Pancreas (tissue), 10 donors: ENCODE measurements around the gene HDGFL1. TPM values are rescaled to one million over a fixed set of nuclear protein-coding genes. Genes with fewer than 3 reads are reported as not detected.

Source experiments
- ATAC-seq, 4 donors: fragments of 200-7000 bp; cut with Tn5 transposase; one replicate each; pipeline versions ENCODE4 v1.8.0 to v1.9.1; 2020; ENCODE audit warnings: mild to moderate bottlenecking in 4 of 4, moderate library complexity in 4 of 4
- DNase-seq, 6 donors: peaks; one replicate each; pipeline ENCODE4 v3.0.0-alpha.2; 2020
- FAIRE-seq: peaks from 2 replicates; lab custom pipeline; 2012; peaks lifted over from hg19 to GRCh38; lab: Jason Lieb, UNC
- H3K27ac ChIP-seq, 4 donors: fragments of 200-600 bp; sonication (generic); 1 replicate in 3 of 4; 2 replicates in 1 of 4; pipeline versions ENCODE4 v1.5.0 to v1.8.0; 2020
- H3K27me3 ChIP-seq, 4 donors: fragments of 200-600 bp; one replicate each; pipeline ENCODE4 v1.8.0; 2021
- H3K36me3 ChIP-seq, 3 donors: fragments of 200-600 bp; sonication (generic) in 1 of 3; one replicate each; pipeline versions ENCODE4 v1.5.0 to v1.8.0; 2020 to 2021
- H3K4me1 ChIP-seq, 3 donors: fragments of 200-600 bp; one replicate each; pipeline ENCODE4 v1.8.0; 2021
- H3K4me3 ChIP-seq, 4 donors: fragments of 200-600 bp; sonication (generic) in 2 of 4; one replicate each; pipeline versions ENCODE4 v1.5.0 to v1.8.0; 2020 to 2021
- H3K9me3 ChIP-seq, 4 donors: fragments of 200-600 bp; one replicate each; pipeline ENCODE4 v1.8.0; 2021
- WGBS, 2 donors: extraction: QIAGEN DNeasy Blood & Tissue Kit; methylation state at CpG; one replicate each; pipeline ENCODE4 v1.1.7; 2013; 5-methylcytosine and 5-hydroxymethylcytosine counted together
- intact Hi-C, 3 donors: fragments of 100-400 bp; cut with DNase I; formaldehyde crosslinking; loops; one replicate each; pipeline versions ENCODE4 v1.11.1 to v1.14.2; 2022
- polyA plus RNA-seq, 2 donors: library from polyadenylated mRNA; stranded (reverse); fragments of 200-250 nt; gene quantifications; one replicate each; pipeline ENCODE4 v1.2.3, GENCODE V29; 2013
- total RNA-seq, 6 donors: library from RNA; stranded (reverse); fragmentation: NEBNext Ultra II Directional in 4 of 6; extraction: Animal tissue kit (Norgen Biotek cat#: 25700) in 4 of 6; gene quantifications; one replicate each; pipeline versions ENCODE4 v1.2.1 to v1.2.4, GENCODE V29; 2021 to 2023
- TF ChIP-seq, protein P1 (sequence below), 4 donors: fragments of 200-600 bp; sonication (generic) in 3 of 4; IDR thresholded peaks; one replicate each; pipeline versions ENCODE4 v1.5.0 to v1.8.0; 2021; ENCODE audit warnings: antibody characterized with exemption in 4 of 4
- donor health status: healthy with polysubstance abuse.
- donor health status: DM: no; HTN: no; CAD: no; lungs with moderate emphysema.
- donor health status: DM: no; HTN: no; CAD: no.
- donor health status: control.
- donor health status: control.
- donor health status: Bipolar disorder and iron deficiency.
- donor health status: DM: yes; HTN: yes; CAD: no.
- donor health status: DM: no; HTN: no; CAD: no.
- donor health status: DM: no; HTN: no; CAD: no.
- donor health status: DM: yes; HTN: yes; CAD: no.

The HDGFL1 gene
- total and polyA plus RNA-seq, 8 donors, result not detected

DNA sequence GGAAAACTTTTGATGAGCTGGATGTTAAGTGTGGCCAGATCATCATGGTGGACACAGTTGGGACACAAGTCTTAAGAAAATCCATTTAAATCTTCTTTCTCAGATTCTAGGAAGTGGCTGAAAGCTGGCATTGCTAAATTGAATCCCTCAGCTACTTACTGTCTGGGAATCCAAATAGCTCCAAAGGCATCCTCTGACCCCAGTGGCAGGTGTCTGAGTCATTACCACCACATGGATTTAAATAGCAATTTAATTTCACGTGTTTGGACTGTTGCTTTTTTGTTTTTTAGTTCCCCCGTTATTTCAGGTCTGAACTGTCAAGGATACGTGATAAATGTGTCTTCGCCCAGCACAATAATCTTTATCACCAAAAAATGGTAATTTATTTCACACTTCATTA is 33.2 kb upstream of the HDGFL1 start:
- no peaks in the 10 kb centered on the region for H3K27me3 ChIP-seq
- H3K4me3 ChIP-seq, result no peak overlapping the region
- H3K9me3 ChIP-seq, result no peaks in the 10 kb centered on the region
- no peak overlapping the region for H3K27ac ChIP-seq
- no peaks in the 10 kb centered on the region for H3K4me1 ChIP-seq
- intact Hi-C loops, result no loop called here
- DNase-seq, result no peak
- TF ChIP-seq, protein P1, sequence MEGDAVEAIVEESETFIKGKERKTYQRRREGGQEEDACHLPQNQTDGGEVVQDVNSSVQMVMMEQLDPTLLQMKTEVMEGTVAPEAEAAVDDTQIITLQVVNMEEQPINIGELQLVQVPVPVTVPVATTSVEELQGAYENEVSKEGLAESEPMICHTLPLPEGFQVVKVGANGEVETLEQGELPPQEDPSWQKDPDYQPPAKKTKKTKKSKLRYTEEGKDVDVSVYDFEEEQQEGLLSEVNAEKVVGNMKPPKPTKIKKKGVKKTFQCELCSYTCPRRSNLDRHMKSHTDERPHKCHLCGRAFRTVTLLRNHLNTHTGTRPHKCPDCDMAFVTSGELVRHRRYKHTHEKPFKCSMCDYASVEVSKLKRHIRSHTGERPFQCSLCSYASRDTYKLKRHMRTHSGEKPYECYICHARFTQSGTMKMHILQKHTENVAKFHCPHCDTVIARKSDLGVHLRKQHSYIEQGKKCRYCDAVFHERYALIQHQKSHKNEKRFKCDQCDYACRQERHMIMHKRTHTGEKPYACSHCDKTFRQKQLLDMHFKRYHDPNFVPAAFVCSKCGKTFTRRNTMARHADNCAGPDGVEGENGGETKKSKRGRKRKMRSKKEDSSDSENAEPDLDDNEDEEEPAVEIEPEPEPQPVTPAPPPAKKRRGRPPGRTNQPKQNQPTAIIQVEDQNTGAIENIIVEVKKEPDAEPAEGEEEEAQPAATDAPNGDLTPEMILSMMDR (IDR thresholded peaks at IDR 0.05), result no peak
- no peak for ATAC-seq
- no peaks in the 10 kb centered on the region for H3K36me3 ChIP-seq
- no peak for FAIRE-seq
- WGBS, 2 donors, result 79 to 82% methylated on average over 4 of the region's 4 CpGs

DNA sequence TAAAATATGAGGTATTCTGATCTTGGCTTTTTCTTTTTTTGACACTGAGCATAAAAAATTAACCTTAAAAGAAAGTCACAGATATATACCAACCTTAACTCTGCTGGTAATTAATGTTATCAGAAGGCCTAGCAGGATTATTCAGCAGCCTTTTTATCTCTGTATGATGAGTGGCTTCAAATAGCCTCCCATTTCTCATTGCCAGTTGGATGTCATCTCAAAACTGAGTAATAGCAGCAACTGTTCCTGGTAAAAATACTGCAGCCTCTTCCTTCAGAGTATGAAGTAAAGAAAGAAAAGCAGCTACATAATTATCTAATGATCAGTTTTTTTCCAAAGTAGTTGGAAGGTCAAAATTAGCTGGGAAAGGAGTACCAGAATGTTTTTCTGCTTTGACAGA is 24.9 kb upstream of the HDGFL1 start:
- TF ChIP-seq, protein P1 (IDR thresholded peaks at IDR 0.05), result no peak
- intact Hi-C loops, result no loop called here
- Histone ChIP-seq H3K9me3 (no peaks in the 10 kb centered on the region), H3K4me3 (no peak overlapping the region), H3K4me1 (no peaks in the 10 kb centered on the region), H3K36me3 (no peaks in the 10 kb centered on the region), H3K27ac (no peak overlapping the region), H3K27me3 (peaks cover 0 to 4% (median 0%) of the 10 kb centered on the region in 4 donors)
- ATAC-seq, result no peak
- no peak for DNase-seq
- no peak for FAIRE-seq

DNA sequence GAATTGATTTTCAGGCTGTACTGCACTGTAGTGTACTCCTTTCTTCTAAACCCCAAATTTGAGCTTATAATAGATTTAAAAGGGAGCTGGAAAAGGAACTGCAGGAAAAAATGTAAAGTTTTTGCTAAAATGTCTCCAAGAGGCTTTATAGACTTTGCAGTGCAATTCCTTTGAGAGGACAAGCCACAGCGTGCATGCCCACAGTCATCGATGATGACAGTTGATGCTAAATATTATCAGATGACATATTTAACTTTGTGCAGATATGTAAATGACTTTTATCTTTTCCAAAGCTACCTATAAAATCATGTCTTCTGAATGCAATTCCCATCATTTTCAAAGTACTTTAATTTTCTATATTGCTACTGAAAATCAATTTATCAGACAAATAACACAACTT is 24.3 kb upstream of the HDGFL1 start:
- WGBS, 2 donors, result 93 to 96% methylated on average over 2 of the region's 2 CpGs
- no peaks in the 10 kb centered on the region for H3K4me1 ChIP-seq
- intact Hi-C loops, result no loop called here
- FAIRE-seq (no peak), DNase-seq (no peak), ATAC-seq (no peak)
- no peak overlapping the region for H3K27ac ChIP-seq
- no peaks in the 10 kb centered on the region for H3K36me3 ChIP-seq
- H3K9me3 ChIP-seq, result no peaks in the 10 kb centered on the region
- TF ChIP-seq, protein P1 (IDR thresholded peaks at IDR 0.05), result no peak
- no peak overlapping the region for H3K4me3 ChIP-seq
- H3K27me3 ChIP-seq, result peaks cover 0 to 4% (median 0%) of the 10 kb centered on the region in 4 donors

DNA sequence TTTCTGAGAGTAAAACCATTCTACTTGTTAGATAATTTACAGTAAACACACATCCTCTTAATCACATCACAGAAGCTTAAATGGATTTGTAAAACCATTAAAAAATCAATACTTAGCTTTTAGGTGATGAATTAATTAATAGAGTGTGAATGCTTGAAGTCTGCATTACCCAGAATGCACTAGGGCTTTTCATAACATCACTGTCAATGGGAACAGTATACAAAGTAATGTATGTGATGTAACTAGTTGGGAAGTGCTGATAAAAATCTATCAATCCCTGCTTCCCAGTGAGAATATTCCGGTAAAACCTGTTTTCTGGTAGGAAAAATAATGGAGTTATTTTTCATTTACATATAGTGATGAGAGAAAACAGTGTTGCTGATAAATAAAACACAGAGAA is 23.1 kb upstream of the HDGFL1 start:
- no peak overlapping the region for H3K27ac ChIP-seq
- no peak for DNase-seq
- H3K4me1 ChIP-seq, result no peaks in the 10 kb centered on the region
- no peaks in the 10 kb centered on the region for H3K9me3 ChIP-seq
- peaks cover 0 to 4% (median 0%) of the 10 kb centered on the region in 4 donors for H3K27me3 ChIP-seq
- H3K36me3 ChIP-seq, result no peaks in the 10 kb centered on the region
- intact Hi-C loops, result no loop called here
- TF ChIP-seq, protein P1 (IDR thresholded peaks at IDR 0.05), result no peak
- no peak for ATAC-seq
- H3K4me3 ChIP-seq, result no peak overlapping the region
- no peak for FAIRE-seq
- WGBS, 2 donors, result 83 to 84% methylated on average over 1 of the region's 1 CpG

DNA sequence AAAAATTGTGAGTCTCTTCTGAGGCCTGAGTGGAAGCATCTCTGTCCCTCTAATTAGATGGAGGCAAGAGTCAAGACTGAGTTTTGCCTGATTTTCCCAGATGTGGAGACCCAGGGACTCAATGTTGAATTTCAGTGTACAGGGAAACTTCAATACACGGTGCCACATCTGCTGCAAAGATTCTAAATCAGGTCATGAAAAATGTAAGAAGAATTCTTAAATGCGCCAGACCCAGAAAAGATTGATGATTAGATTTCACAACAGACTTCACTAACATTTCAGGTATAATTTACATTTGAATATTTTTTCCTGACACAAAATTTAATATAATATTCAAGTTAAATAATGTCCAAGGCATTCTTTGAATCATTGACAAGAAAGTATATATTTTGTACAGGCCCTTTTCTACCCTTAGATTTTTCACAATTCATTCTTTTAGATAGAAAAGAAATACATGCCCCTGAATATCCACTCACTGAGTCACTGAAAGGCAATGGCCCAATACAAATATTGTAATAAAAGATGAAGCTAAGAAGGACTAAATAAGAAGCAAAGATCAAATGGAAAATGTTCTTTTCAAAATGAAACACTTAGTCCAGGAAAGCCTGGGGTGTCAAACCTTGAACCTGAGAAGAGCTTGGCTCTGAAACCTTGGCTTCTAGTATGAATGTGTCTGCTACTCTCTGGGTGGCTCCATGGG is 18.2 kb upstream of the HDGFL1 start:
- FAIRE-seq (no peak), ATAC-seq (no peak), DNase-seq (no peak)
- Histone ChIP-seq H3K4me1 (no peaks in the 10 kb centered on the region), H3K27me3 (peaks cover 0 to 4% (median 0%) of the 10 kb centered on the region in 4 donors), H3K27ac (no peak overlapping the region), H3K9me3 (no peaks in the 10 kb centered on the region), H3K36me3 (no peaks in the 10 kb centered on the region), H3K4me3 (no peak overlapping the region)
- WGBS, 2 donors, result 87 to 94% methylated on average over 2 of the region's 2 CpGs
- TF ChIP-seq, protein P1 (IDR thresholded peaks at IDR 0.05), result no peak
- intact Hi-C loops, result no loop called here
